K562 (cell line): ENCODE results near the gene NT5C1B. TPM values are rescaled to one million over a fixed set of nuclear protein-coding genes. Genes with fewer than 3 reads are reported as not detected.
A peak's percentile ranks its signal among the peaks of the same experiment; 100 is the strongest.

ENCODE experiments used
- DEAF1 ChIP-seq: fragments of 450-650 bp; formaldehyde crosslinking; IDR thresholded peaks from 2 replicates; pipeline ENCODE4 v1.4.0; 2020; ENCODE audit warnings: mild to moderate bottlenecking, moderate library complexity
- ETV1 ChIP-seq: fragments of 450-650 bp; conservative IDR thresholded peaks from 2 replicates; pipeline ENCODE4 v1.6.1; 2016; ENCODE audit warnings: missing genetic modification characterization, control low read depth, low read depth, missing compliant biosample characterization
- GABPA ChIP-seq: fragments of 200-800 bp; sonication (Bioruptor generic); conservative IDR thresholded peaks from 2 replicates; pipeline ENCODE4 v1.6.1; 2016; ENCODE audit warnings: low read depth, missing genetic modification characterization, missing compliant biosample characterization
- MTA1 ChIP-seq: fragments of 450-650 bp; IDR thresholded peaks from 2 replicates; pipeline ENCODE4 v1.6.1; 2017; ENCODE audit warnings: borderline replicate concordance
- NCOR1 ChIP-seq: fragments of 450-650 bp; IDR thresholded peaks from 2 replicates; pipeline ENCODE4 v1.6.1; 2016; ENCODE audit warnings: mild to moderate bottlenecking, moderate library complexity
- NFXL1 ChIP-seq: fragments of 450-650 bp; formaldehyde crosslinking; IDR thresholded peaks from 2 replicates; pipeline ENCODE4 v1.4.0; 2021; ENCODE audit warnings: mild to moderate bottlenecking
- SREBF2 ChIP-seq: sonication (generic); formaldehyde crosslinking; IDR thresholded peaks from 2 replicates; pipeline ENCODE4 v1.4.0; 2020; ENCODE audit warnings: mild to moderate bottlenecking, missing genetic modification reagents
- TCF15 ChIP-seq: fragments of 250-450 bp; sonication (Bioruptor Pico); IDR thresholded peaks from 2 replicates; pipeline ENCODE4 v1.8.0; 2022; ENCODE audit warnings: moderate library complexity, mild to moderate bottlenecking, inconsistent platforms
- polyA plus RNA-seq, 8 experiments: library from polyadenylated mRNA; depleted of rRNA in 4 of 8; stranded (reverse) in 5 of 8; unstranded in 3 of 8; fragments of >200 nt; fragmentation: Nextera tagmentation in 2 of 8; fragmentation: Illumina TruSeq in 1 of 8; extraction: Ambion mirVana in 2 of 8; extraction: Trizol in 1 of 8; gene quantifications; 2 replicates each; pipeline versions ENCODE4 v1.2.1 to v1.2.3, GENCODE V29; 2011 to 2014; ENCODE audit warnings: inconsistent platforms in 1 of 8, missing spikeins in 1 of 8
- total RNA-seq, 7 experiments: library from RNA; depleted of rRNA in 6 of 7; stranded (reverse); fragments of >200 nt in 6 of 7; fragmentation: Illumina TruSeq in 2 of 7; extraction: Trizol in 2 of 7; gene quantifications; 2 replicates each; pipeline versions ENCODE4 v1.2.1 to v1.2.3, GENCODE V29; 2011 to 2021; ENCODE audit warnings: low replicate concordance in 1 of 7
- TF ChIP-seq, protein P1 (sequence below): fragments of 250-450 bp; sonication (Bioruptor Pico); IDR thresholded peaks from 2 replicates; pipeline ENCODE4 v1.4.0; 2020

Gene NT5C1B
- total and polyA plus RNA-seq, 9 of the 15 experiments (the other 6 are each of a cell fraction or from before 2014, with no cell fraction given): 0.07 TPM; not detected in 8

DNA sequence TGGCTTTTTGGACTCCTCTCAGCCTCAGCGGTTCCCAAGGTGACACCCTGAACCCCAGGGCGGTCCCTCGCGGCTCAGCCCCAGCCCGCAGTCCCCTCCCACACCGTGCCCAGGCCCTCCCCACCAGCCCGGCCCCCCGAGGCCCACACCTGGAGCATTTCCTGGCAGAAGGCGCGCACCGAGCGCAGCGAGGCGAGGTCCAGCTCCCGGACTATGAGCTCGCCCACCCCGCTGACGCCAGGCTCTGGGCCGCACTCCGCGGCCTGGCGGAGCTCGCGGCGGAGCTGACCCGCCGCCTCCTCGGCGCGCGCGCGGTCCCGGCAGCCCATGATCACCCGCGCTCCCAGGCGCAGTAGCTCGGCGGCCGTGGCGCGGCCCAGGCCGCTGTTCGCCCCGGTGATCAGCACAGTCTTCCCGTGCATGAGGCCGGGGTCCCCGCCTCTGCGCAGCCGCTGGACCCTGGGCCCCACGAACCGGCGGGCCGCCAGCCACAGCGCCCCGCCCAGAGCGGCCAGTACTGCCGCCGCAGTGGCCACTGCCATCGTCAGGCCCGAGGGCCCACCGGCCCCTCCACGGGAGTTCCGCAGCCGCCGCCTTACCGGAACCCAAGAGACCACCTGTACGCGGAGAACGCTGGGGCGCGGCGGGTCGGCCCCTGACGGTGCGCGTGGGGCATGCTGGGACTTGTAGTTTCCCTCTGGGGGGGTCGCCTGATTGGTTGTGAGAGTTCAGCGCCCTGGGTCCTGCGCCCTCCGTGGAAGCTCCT, 29.2 kb downstream of the NT5C1B start, which contains the start of gene RDH14 (continued):
- TF ChIP-seq SREBF2 (CRISPR knock-in tag): no peak
- peak; percentile 29; the same call in 1 of the 2 replicates for TF ChIP-seq GABPA
- TF ChIP-seq, protein P1, sequence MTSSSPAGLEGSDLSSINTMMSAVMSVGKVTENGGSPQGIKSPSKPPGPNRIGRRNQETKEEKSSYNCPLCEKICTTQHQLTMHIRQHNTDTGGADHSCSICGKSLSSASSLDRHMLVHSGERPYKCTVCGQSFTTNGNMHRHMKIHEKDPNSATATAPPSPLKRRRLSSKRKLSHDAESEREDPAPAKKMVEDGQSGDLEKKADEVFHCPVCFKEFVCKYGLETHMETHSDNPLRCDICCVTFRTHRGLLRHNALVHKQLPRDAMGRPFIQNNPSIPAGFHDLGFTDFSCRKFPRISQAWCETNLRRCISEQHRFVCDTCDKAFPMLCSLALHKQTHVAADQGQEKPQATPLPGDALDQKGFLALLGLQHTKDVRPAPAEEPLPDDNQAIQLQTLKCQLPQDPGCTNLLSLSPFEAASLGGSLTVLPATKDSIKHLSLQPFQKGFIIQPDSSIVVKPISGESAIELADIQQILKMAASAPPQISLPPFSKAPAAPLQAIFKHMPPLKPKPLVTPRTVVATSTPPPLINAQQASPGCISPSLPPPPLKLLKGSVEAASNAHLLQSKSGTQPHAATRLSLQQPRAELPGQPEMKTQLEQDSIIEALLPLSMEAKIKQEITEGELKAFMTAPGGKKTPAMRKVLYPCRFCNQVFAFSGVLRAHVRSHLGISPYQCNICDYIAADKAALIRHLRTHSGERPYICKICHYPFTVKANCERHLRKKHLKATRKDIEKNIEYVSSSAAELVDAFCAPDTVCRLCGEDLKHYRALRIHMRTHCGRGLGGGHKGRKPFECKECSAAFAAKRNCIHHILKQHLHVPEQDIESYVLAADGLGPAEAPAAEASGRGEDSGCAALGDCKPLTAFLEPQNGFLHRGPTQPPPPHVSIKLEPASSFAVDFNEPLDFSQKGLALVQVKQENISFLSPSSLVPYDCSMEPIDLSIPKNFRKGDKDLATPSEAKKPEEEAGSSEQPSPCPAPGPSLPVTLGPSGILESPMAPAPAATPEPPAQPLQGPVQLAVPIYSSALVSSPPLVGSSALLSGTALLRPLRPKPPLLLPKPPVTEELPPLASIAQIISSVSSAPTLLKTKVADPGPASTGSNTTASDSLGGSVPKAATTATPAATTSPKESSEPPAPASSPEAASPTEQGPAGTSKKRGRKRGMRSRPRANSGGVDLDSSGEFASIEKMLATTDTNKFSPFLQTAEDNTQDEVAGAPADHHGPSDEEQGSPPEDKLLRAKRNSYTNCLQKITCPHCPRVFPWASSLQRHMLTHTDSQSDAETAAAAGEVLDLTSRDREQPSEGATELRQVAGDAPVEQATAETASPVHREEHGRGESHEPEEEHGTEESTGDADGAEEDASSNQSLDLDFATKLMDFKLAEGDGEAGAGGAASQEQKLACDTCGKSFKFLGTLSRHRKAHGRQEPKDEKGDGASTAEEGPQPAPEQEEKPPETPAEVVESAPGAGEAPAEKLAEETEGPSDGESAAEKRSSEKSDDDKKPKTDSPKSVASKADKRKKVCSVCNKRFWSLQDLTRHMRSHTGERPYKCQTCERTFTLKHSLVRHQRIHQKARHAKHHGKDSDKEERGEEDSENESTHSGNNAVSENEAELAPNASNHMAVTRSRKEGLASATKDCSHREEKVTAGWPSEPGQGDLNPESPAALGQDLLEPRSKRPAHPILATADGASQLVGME (CRISPR knock-in tag): no peak
- TF ChIP-seq MTA1: no peak
- TF ChIP-seq NFXL1: no peak
- TF ChIP-seq ETV1 (tag): no peak
- no peak for TF ChIP-seq NCOR1
- no peak for TF ChIP-seq DEAF1 (CRISPR knock-in tag)
- TF ChIP-seq TCF15: no peak
